Nephron (organoid): ENCODE results near the gene MYLK.
"Not testable (repeated sequence)": the region's sequence is repeated elsewhere in the genome, so short reads cannot be mapped to it uniquely, and the experiment has no call there.

Source experiments
- H3K27ac Mint-ChIP-seq, 3 experiments: 2 replicates each; pipeline ENCODE4 v1.8.0; 2020; ENCODE audit warnings: mixed read lengths in 3 of 3, mild to moderate bottlenecking in 2 of 3, moderate library complexity in 1 of 3
- H3K27me3 Mint-ChIP-seq: 2 replicates; pipeline ENCODE4 v1.8.0; 2021; ENCODE audit warnings: low read depth, mild to moderate bottlenecking, moderate library complexity, mixed read lengths
- H3K36me3 Mint-ChIP-seq: 2 replicates; pipeline ENCODE4 v1.8.0; 2020; ENCODE audit warnings: low read depth, mixed read lengths
- H3K4me1 Mint-ChIP-seq: 2 replicates; pipeline ENCODE4 v1.8.0; 2020; ENCODE audit warnings: mixed read lengths
- H3K4me3 Mint-ChIP-seq, 3 experiments: 2 replicates each; pipeline ENCODE4 v1.8.0; 2020; ENCODE audit warnings: mild to moderate bottlenecking in 3 of 3, mixed read lengths in 3 of 3, moderate library complexity in 2 of 3
- H3K9me3 Mint-ChIP-seq: 2 replicates; pipeline ENCODE4 v1.8.0; 2020; ENCODE audit warnings: mixed read lengths
- CTCF ChIP-seq, 3 experiments: fragments of 200-600 bp; sonication (generic); IDR thresholded peaks; one replicate each; pipeline ENCODE4 v1.5.0; 2021; ENCODE audit warnings: antibody characterized with exemption in 3 of 3; ENCODE audit not compliant: unreplicated experiment in 3 of 3

Gene MYLK

GRCh38 chr3:123616593-123616992, 267.5 kb downstream of the MYLK start:
- no peaks in the 10 kb centered on the region for H3K9me3 Mint-ChIP-seq
- no peaks in the 10 kb centered on the region for H3K27me3 Mint-ChIP-seq
- H3K4me3 Mint-ChIP-seq, result no peak overlapping the region
- H3K36me3 Mint-ChIP-seq, result peaks cover 23% of the 10 kb centered on the region
- no peak overlapping the region for H3K27ac Mint-ChIP-seq
- no peak for TF ChIP-seq CTCF (IDR thresholded peaks at IDR 0.05; ENCODE audit: unreplicated experiment in 3 of 3)
- H3K4me1 Mint-ChIP-seq, result peaks cover 19% of the 10 kb centered on the region

GRCh38 chr3:123613543-123613942, 270.6 kb downstream of the MYLK start:
- Mint-ChIP-seq H3K9me3 (no peaks in the 10 kb centered on the region), H3K27ac (no peak overlapping the region), H3K36me3 (peaks cover 28% of the 10 kb centered on the region), H3K4me1 (peaks cover 2% of the 10 kb centered on the region), H3K27me3 (no peaks in the 10 kb centered on the region), H3K4me3 (no peak overlapping the region)
- no peak for TF ChIP-seq CTCF (IDR thresholded peaks at IDR 0.05; ENCODE audit: unreplicated experiment in 3 of 3)

- H3K27me3 Mint-ChIP-seq, H3K4me1 Mint-ChIP-seq, H3K4me3 Mint-ChIP-seq: not testable (repeated sequence)
Measured at GRCh38 chr3:123611674-123612073, 272.5 kb downstream of the MYLK start.

GRCh38 chr3:123611082-123611481, 273.1 kb downstream of the MYLK start:
- Mint-ChIP-seq H3K4me1 (no peaks in the 10 kb centered on the region), H3K27me3 (no peaks in the 10 kb centered on the region), H3K4me3 (no peak overlapping the region), H3K9me3 (no peaks in the 10 kb centered on the region), H3K27ac (no peak overlapping the region), H3K36me3 (peaks cover 27% of the 10 kb centered on the region)
- TF ChIP-seq CTCF (IDR thresholded peaks at IDR 0.05; ENCODE audit: unreplicated experiment in 3 of 3), result no peak

More at GRCh38 chr3:123611674-123612073, 272.5 kb downstream of the MYLK start:
- H3K36me3 Mint-ChIP-seq, result peaks cover 27% of the 10 kb centered on the region
- not testable (repeated sequence) for H3K9me3 Mint-ChIP-seq, H3K27ac Mint-ChIP-seq

DNA sequence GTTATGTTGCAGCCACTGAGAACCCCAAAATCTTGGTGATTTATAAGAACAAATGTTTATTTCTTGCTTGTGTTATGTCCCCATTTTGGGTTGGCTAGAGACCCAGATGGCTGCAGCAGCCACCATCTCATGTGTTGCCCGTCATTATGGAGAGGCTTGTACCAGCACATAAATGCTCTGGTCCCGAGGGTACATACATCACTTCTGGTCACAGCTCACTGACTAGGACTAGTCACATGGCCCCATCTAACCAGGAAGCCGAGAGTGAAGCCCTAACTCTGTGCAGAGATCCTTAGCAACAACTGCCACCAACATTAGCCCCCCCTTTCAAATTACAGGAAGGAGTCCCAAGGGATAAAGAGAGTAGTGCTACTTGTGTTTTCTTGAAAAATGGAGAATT, 273.8 kb downstream of the MYLK start:
- Mint-ChIP-seq H3K9me3 (no peaks in the 10 kb centered on the region), H3K4me1 (no peaks in the 10 kb centered on the region), H3K4me3 (no peak overlapping the region), H3K27ac (peak overlapping the region in 1 of 3 experiments; percentile 51), H3K36me3 (peaks cover 30% of the 10 kb centered on the region), H3K27me3 (no peaks in the 10 kb centered on the region)
- TF ChIP-seq CTCF (IDR thresholded peaks at IDR 0.05; ENCODE audit: unreplicated experiment in 3 of 3), result no peak

DNA sequence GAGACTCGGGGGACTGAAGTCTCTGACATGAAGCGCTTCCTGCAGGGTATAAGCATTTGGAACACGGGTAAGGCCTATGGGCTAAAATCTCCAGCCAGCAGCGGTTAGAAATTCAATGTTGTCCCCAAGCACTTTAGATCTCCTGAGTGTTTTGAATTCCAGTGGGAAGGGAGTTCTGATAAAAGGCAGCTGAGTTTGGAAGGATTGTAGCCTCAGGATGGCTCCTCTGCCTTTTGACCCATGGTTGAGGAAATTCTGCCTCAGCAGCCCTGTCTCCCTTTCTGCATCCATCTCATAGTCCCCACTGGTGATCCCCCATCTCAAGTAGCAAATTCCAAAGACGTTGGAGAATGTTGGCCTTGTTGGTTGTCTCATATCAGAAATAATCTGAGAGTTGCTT, 275.1 kb downstream of the MYLK start:
- Mint-ChIP-seq H3K27me3 (no peaks in the 10 kb centered on the region), H3K27ac (no peak overlapping the region), H3K36me3 (peaks cover 28% of the 10 kb centered on the region), H3K9me3 (no peaks in the 10 kb centered on the region), H3K4me1 (no peaks in the 10 kb centered on the region), H3K4me3 (no peak overlapping the region)
- TF ChIP-seq CTCF (IDR thresholded peaks at IDR 0.05; ENCODE audit: unreplicated experiment in 3 of 3), result no peak
